GM21515 (cell line): ENCODE results near the gene FOXA3.

Experiments used
- ATAC-seq: cut with Tn5 transposase; IDR thresholded peaks from one replicate; pipeline ENCODE4 v1.9.1; 2021; ENCODE audit not compliant: unreplicated experiment

Gene FOXA3

GRCh38 chr19:45917421-45918091, 53.4 kb downstream of the FOXA3 start:
- ATAC-seq: no peak

GRCh38 chr19:45918721-45919120, 54.6 kb downstream of the FOXA3 start:
- no peak for ATAC-seq

- no peak for ATAC-seq
Measured at GRCh38 chr19:45919678-45920077, 55.6 kb downstream of the FOXA3 start.

DNA sequence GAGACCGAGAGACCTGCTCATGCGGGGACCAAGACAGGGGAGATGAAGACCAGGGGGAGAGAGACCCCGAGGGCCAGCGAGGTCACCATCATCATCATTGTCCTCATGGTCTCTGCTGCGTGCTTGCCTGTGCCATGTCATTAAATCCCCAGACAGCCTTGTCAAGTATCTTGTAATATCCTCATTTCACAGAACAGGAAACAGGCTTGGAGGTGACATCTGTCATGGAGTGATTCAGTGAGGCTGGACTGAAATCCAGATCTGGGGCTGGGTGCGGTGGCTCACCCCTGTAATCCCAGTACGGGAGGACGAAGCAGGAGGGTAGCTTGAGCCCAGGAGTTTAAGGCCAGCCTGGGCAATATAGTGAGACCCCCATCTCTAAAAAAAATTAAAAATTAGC, 56.3 kb downstream of the FOXA3 start:
- no peak for ATAC-seq

- ATAC-seq: no peak
Measured at GRCh38 chr19:45922281-45922680, 58.2 kb downstream of the FOXA3 start.
